ENCODE measurements around the gene CSRNP3.

Gene CSRNP3

DNA sequence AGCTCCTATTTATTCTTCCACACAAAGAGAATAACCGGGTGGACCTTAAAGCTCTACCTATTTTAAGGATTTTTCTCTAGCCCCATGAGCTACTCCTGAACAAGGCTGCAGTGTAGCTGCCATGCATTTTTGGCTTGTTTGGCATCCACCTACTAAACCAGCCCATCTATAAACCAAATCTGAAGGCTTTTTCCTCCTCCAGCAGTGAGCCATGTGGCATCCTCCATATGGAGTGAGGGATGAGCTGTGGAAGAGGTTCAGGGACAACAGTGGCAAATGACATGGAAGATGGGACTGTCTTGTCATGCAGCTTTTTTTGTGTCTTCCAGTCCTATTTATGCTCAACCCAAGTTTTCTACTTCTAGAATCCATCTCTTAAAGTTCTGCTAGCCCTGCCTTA is 224.3 kb downstream of the CSRNP3 start:
- no peak for DNase-seq

GRCh38 chr2:165697748-165698443 is 228.4 kb downstream of the CSRNP3 start:
- DNase-seq, result peak; percentile 16

DNA sequence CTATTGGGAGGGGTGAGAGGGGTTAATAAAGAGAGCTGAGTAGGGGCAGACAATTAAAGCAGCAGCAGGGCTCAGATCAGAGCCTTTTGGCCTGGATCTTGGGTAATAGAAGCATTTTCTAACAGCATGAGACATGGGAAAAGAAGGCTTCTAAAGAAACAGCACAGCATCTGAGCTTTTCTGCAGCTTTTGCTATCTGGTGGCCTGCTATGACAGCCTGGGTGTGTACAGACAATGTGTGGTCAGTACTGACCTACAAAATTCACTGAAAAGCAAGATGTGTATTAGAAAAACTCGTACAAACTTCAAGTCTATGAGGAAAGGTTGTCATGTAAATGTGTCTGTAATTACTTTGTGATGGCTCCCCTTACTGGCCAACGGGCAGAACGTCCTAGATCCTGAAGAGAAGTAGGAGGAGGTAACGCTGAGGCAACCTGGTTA is 229.0 kb downstream of the CSRNP3 start:
- peak; percentile 41 for DNase-seq

DNA sequence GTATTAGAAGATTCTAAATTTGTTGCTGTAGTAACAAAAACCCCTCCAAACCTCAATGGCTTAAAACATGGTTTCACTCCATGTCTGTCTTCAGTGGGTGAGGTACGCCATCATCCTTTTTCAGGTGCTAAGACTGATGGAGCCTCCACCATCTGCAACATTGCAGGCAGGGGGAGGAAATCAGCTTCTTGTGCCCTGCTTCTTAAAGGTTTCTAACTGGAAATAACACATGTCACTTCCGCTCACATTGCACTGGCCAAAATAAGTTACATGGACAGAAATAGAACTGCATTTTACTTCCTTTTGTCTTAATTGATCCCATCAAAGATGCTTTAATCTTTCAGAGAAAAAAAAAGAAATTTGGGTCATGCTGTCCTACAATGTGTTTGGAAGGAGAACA is 230.4 kb downstream of the CSRNP3 start:
- no peak for DNase-seq

DNA sequence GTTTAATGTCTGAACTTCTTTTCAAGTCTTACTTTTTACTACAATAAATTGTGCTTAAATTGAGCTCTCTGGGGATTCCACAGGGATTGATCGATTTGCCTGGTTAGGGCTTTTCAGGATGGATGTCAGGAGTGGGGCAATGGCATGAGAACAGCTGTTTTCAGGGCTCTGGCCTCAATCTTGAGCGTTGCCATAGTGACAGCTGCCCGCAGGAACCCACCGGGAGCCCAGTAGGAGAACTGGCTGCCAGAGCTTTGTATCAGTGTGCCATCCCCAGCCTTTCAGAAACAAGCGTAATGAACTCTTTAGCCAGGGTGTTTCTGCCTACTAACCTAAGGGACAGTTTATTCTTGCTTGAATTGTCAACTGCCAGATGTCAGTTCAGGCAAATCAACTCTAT is 231.0 kb downstream of the CSRNP3 start:
- DNase-seq, result no peak

DNA sequence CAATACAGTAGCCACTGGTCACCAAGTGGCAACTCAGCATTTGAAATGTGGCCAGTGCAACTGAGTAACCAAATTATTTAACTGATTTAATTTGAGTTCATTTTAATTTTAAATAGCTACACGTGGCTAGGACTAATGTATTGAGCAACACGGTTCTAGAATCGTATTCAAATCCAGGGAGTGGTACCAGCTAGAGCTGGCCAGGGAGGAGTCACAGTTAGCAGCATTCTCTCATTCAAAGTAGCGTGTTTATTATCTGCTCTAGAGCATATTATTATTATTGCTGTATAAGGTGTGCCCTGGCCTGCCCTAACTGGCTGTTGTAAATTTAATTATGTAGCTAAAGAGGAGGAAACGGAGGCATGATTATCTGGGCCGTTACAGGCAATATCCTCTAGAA is 231.6 kb downstream of the CSRNP3 start:
- DNase-seq, result no peak

DNA sequence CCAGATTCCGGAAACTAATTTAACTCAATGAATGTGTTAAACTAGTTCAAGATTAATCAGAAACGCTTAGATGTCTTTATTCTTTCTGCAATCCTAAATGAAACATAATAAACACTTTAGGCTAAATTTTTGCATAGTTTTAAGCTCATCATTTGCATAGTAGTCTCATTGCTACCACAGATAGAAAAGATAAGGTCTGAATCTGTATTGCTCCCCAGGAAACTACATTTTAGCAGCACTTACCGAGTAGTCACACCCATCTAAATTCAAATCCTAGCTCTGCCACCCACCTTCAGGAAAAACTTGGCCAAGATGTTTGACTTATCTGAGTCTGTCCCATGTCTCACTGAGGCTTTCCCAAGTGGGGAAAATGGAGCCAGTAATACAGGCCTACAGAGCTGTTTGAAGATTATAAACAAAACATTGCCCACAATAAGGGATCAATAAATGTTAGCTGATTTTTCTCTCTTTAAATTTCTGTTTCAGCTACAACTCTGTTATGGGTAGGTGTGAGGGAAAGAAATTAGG is 237.5 kb downstream of the CSRNP3 start:
- no peak for DNase-seq

DNA sequence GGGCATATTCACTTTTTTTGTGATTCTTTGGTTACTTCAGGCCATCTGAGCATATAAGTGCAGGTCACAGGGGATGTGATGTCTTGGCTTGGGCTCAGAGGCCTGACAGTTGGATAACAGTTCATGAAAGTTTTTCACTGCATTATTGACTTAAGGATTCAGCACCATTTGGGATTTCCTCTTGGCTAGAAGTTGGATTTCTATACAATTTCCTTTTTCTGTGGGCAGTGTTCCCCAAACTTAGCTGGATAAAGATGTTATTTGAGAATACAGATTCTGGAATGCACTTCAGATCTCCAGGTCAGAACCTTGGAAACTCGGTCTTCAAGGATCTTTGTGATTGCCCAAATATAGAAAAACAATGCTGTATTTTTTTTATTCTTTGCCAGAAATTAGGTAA is 246.6 kb downstream of the CSRNP3 start:
- no peak for DNase-seq

- DNase-seq, result no peak
Observed at GRCh38 chr2:165718610-165719210, 249.2 kb downstream of the CSRNP3 start.

- DNase-seq, result no peak
Observed at GRCh38 chr2:165720511-165720910, 251.0 kb downstream of the CSRNP3 start.

- DNase-seq, result no peak
Observed at GRCh38 chr2:165725421-165725820, 255.9 kb downstream of the CSRNP3 start.

Data from NCI-H1436 treated with DMSO at 0.1 percent for 48 hours (cell line).